ENCODE measurements around the gene KCNC4.

KCNC4 gene

DNA sequence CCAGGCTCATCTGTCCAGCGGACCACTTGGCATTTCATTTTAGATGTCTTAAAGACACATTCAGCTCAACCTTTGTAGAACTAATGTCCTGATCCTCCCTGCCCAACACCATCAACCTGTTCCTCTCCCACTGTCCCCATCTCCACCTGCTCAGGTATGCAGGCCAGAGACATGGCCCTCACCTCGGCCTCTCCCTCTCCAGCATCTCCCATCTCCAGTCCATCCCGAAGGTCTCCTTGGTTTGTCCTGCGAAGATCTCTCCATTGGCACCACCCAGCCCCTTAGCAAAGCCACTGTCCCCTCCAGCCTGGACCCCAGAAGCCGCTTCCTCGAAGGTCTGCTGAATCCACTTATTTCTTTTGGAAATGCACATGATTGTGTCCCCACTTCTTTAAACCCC, 20.9 kb upstream of the KCNC4 start:
- DNase-seq: no peak

DNA sequence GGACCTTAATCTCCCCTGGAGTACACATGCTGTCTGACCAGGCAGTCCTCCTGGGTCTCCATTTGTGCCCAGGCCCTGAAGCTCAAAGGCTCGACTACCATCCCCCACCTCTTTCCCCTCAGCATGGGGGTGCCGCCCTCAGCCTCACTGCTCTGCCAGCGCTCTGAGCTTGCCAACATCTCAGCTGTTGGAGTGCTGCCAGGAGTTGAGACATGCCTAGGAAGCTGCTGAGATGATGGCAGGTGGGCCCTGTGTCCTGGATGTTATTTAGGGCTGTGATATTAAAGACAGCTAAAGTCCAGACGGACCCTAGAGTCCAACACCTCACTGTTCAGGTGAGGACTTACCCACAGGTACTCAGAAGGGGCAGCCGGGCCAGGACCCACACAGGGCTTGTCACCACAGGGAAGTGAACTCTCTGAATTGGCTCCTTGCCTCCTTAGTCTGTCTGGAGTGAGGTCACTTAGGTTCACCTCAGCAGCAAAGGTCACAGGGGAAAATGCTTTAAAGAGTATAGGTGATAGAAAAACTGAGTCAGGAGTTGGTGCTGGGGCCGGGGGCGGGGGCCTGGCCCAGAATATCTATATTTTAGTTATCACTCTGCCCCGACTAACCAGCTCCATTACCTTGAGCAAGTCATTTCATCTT, 19.7 kb upstream of the KCNC4 start:
- DNase-seq: no peak

DNA sequence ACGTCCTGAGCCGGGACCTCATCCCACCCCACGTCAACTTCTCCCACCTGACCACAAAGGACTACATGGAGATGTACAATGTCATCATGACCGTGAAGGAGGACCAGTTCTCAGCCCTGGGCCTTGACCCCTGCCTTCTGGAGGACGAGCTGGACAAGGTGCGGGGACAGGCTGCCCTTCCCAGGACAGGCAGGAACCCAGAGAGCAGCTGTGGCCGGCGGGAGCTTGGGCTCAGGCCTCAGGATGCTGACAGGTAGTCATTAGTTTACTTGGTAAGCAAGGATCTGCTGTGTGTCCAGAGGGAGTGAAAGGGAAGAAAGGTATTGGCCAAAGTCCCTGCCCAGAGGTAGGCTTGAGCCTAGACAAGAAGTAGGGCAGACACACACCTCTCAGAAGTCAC, 17.6 kb upstream of the KCNC4 start:
- DNase-seq: no peak

DNA sequence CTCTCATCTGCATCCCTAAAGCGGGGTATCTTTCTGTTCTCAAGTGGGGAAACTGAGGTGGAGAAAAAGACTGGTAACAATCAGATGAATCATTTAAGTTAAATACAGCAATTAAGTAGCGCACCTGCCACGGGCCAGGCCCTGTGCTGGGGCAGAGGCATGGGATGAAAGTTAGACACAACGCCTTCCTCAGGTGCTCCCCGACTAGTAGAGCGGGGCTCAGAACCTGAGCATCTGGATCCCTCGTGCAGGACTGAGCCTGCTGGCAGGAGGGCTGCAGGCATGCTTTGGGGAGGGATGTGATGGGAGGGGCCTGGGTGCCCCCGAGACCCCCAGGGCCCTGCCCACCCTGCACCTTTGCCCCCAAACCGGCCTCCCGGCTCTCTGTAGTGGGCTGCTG, 14.9 kb upstream of the KCNC4 start:
- no peak for DNase-seq

DNA sequence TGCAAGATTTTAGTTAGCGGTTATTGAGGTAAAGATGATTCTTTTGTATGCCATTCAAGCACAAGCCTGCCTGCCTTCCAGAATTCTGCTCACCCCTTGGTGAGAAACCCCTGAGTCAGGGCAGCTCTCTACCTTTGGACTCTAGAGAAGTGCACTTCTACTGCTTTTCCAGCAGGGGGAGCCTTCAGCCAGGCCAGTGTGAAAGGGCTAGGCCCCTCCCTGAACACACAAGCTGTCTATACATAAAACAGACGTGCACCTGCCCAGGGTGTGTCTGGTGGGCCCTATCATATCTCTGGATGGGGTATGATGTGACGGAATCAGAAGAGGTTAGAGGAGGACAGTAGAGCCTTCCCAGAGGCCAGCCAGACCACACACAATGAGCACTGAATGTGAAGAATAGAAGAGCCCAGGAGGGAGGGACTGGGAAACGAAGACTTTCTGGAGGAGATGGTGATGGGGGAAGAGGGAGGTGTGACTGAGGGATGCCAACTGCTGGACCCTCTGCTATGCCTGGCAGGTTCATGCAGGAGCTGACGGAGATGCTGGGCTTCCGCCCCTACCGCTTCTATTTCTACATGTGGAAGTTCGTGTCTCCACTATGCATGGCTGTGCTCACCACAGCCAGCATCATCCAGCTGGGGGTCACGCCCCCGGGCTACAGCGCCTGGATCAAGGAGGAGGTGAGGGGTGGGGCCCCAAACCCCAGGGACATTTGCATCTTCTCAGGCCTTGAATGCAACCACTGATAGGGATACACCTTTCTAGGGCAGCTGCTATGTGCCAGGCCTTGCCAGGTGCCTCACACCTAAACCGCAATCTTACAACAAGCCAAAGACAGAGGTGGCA, 13.0 kb upstream of the KCNC4 start:
- DNase-seq: peak; percentile 79

DNA sequence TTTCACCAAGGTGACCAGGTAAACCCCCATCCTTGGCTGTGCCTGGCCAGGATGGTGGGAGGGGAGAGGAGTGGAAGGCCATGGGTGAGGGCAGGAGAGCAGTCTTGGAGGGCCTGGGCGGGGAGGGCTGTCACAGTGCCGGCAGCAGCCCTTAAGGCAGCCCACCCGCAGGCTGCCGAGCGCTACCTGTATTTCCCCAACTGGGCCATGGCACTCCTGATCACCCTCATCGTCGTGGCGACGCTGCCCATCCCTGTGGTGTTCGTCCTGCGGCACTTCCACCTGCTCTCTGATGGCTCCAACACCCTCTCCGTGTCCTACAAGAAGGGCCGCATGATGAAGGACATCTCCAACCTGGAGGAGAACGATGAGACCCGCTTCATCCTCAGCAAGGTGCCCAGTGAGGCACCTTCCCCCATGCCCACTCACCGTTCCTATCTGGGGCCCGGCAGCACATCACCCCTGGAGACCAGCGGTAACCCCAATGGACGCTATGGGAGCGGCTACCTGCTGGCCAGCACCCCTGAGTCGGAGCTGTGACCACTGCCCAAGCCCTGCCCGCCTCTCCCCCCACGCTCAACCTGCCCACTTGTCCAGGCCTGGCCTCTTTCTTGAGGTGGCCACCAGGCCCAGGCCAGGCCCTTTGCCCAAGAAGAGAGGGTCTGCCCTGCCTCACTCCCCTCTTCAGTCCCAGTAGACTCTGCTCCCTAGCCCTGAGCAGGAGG, 12.0 kb upstream of the KCNC4 start:
- no peak for DNase-seq

DNA sequence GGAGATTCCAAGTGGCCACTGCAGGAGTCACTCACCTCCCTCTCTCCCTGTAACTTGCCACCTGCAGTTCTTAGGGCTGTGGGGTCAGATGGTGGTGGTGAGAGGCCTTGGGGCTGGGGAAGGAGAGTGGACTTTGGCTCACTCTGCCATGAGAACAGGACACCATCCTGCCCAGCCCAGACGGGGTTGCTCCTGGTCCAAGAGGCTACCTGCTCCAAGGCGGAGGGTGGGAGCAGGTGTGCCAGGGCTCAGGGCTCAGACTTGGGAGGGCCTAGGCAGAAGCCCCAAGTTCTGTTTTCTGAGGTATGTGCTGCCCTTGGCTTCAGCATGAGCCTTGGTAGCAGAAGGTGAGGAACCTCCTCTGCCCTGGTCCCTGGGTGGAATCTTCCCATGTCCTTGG, 11.4 kb upstream of the KCNC4 start:
- DNase-seq: no peak

DNA sequence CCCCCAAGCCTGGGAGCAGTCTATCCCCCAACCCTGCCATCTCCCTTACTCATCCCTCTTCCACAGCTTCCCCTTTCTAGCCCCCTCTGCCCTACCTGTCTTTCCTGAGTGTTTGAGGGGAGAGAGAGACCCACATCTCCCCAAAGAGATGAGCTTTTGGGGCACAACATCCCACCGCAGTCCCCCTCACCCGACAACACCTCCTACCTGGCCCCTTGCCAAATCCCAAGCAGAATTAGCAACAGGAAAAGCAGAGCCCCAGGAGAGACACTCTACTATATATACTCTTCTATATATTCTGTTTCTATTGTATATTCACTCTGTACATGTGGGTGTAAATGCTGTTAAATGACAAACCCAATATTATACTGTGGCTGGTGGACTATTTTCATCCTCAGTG, 9.9 kb upstream of the KCNC4 start:
- no peak for DNase-seq

DNA sequence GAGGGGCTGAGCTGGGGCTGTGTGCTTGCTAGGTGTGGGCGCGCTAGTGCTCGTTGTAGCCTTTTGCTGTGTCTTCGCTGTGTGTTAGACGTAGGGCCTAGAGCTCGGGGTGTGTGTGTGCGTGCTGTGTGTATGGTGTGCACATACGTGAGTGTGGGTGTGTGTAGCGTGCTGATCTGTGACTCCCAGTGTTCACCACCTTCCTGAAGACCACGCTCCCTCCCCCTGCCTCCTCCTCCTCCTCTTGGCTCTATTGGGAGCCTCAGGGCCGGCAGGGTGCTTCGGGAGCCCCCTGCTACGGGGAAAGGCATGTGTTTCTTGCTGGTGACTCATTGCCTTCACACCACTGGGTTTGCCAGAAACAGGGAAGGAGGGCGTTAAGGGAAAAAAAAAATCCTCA, 9.4 kb upstream of the KCNC4 start:
- DNase-seq: no peak

DNA sequence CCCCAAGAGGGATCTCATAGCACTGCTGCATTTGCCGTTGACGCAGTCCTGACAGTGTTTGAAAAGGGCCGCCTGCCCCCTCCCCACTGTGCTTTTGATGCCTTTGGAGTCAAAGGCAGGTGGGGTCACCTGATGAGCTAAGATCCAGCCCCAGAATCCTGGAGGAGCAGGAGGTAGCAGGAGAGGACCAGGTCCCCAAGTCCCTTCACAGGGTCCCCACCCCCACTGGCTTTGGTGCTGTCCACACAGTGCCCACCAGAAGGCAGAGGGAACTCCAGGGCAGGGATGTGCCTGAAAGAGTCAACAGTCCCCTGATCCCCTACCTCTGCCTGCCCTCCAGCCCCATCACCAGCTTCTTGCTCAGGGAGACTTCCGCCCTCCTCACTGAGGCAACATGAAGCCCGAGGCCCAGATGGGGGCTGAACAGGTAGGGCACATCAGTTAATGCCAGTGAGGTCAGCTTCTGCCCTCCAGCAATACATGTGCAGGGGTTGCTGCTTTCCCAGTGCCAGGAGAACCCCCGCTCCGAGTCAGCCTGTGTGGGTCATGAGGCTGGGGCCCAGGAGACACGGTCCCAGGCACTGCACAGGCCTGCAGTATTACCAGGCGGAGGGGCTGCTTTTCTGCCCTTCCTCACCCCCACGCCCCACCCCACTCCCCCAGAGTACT, 8.8 kb upstream of the KCNC4 start:
- DNase-seq: no peak

DNA sequence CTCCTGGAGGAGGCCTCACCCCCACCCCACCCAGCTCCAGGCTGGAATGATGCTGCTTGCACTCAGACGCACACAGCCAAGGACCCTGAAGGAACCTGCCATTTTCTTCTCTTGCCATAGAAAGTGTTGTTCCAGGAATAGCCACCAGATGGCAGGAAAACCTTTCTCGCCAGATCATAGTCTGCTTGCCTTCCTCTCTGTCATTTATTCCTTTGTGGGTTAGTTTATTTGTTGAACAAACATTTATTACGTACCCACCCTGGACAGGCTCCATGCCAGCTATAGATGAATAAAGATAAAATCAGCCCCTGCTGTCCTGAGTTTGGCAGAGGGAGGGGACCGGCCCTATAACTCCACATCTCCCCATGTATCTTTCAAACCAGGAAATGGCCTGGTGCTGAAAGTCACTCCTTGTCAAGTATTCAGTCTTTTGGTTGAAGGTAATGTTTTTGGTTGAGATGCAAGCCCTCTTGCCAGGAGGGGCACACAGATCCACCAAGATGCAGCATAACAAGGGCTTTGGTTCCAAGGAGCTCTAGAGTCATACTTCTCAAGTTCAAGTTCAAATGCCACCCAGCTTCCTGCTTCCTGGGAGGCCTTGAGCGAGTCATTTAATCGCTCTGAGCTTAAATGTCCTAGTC, 7.0 kb upstream of the KCNC4 start:
- DNase-seq: peak; percentile 82

DNA sequence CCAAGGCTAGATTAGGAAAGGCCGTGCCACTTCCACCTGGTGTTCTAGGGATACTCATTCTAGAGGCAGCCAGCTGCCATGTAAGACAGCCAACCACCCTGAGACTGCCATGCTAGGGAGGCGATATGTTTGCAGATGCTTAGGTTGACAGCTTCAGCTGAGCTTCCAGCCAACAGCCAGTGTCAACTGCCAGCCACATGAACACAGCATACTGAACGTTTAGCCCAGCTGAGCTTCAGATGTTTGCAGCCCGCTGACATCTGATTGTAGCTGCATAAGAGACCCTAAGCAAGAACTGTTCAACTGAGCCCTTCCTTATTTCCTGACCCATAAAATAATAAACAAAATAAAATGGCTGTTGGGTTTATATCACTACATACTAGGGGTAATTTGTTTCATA, 5.0 kb upstream of the KCNC4 start:
- DNase-seq: no peak

DNA sequence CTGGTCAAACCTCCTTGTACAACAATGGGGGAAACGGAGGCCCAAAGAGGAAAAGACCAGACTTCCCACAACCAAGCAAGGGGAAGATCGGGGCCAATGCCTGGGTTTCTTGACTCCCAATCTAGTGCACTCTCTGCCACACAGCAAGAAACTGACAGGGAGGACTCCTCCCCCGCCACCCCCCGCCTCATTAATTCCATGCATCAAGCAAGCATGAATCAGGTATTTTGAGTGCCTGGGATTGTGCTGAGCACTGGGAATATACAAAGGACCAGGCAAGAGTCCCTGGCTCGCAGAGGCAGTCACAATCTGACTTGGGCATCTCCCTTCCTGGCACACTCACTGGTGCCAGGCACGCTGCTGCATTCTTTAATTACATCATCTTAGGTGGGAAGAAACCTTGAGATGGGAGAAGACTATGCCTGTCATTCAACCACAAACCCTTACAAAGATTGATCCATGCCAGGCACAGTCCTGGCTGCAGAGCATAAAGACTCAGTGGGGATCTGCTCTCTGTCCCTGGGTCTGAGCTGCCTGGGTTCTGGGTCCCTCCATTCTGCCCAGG, 4.4 kb upstream of the KCNC4 start:
- DNase-seq: no peak

DNA sequence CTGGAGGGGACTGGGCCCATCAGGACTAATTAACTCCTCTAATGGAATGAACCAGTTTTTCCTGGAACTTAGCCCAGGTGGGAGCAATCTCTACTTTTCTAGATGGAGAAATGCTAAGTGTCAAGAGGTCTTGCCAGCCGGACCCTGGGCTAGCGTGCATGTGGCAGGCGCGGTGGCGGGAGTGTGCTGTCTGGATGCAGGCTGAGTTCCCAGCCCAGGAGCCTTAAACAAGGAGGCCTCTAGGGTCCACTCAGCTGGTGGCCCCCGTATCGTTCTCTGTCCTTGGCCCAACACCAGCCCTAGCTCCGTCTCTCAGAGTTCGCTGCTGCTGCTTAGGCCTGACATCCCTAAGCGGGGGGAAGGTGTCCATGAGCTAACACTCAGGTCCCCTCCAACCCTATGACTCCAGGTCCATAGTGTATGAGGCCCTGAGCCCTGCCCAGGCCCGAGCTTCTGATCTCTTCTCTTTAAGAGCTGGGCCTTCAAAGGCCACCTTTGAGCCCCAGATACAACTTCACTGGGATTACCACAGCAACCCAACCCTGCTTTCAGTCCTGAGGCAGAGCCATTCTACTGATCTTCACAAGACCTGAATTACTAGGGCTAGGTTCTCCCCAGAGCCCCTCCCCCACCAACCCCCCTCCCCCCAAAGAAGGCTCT, 3.7 kb upstream of the KCNC4 start:
- DNase-seq: no peak

DNA sequence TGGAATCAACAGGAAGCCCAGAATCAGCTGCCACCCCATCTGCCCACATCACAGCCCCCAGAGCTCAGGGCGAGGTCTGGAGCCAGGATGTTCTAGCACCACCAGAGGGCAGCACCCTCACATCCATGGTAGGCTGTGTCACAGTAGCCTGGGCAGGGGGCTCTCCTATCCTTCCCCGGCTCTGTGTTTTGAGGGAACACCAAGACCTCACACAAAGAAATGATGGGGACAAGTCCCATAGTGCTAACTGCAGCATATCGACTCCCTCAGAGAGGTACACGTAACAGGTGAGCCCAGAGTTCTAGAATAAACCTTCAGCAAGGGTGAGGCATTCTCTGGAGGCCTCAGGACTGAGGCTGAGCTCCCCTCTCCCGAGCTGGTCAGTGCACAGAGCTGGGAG, 2.3 kb upstream of the KCNC4 start:
- DNase-seq: peak; percentile 77

DNA sequence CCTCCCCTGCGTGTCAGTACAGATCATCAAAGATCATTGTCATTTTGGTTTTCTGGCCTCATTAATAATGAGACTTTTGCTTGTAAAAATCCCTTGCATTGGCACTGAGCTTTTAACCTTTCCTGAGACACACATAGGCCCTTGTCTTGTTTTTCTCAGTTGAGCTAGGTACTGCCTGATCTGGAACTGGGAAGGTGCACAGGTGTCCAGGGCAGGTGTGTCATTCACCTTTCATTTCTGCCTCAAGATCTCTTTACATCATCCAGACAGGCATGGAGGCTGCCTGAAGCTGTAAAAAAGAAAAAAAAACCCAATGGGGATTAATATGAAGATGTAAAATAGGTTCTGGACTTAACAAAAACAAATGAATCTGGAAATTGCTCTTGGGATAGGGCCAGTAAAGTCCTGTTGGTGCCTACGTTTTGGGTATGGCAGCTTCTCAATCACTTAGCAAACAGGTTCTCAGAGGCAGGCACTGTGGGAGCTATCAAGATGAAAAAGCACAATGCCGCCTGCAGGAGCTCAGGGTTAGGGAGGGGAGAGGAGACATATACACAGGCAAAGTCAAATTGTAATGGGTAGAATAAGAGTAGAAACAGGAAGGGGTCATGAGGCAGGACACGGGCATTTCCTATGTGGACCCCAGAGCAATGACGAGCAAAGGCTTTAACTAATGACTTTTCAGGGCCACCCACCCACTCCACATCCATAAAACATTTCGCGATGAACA, 1.0 kb upstream of the KCNC4 start:
- no peak for DNase-seq

DNA sequence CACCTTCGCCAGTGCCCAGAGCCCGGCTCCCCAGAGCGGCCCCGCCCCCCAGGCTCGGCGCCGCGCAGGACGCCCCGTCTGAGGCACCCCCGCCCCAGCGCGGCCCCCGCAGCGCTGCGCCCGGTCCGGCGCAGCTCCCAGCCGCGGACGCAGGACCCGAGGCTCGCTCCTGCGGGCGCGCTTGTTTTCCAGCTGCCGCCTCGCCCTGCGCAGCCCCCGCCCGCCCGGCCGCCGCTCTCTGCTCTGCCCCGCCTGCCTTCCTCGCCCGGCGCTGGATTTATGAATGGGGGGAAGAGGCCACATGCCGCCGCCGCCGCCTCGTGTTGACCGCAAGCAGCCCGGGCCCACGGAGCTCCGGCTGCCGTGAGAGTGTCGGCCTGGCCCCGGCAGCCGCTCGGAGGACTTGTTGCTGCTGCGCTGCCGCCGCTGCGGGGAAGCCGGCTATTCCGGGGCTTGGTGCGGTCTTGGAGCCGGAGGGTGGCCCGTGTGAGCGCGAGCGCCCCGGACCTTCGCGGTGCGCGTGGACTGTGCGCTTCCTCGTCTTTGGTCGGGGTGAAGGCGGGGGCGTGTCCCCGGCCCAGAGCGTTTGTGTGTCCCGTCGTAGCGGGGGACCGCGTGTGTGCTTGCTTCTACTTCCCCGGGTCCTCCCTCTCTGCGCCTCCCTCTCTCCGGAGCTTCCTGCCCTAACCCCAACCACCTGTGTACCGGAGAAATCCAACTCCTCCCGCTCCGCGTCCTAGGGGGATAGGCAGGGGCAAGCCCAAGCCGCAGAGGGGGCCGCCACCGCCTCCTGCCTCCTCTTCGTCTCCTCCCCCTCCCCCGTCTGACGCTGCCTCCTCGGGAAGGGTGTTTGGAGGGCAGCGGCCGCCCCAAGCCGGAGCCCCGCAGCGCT, 736 bp downstream of the KCNC4 start:
- peak; percentile 70 for DNase-seq

DNA sequence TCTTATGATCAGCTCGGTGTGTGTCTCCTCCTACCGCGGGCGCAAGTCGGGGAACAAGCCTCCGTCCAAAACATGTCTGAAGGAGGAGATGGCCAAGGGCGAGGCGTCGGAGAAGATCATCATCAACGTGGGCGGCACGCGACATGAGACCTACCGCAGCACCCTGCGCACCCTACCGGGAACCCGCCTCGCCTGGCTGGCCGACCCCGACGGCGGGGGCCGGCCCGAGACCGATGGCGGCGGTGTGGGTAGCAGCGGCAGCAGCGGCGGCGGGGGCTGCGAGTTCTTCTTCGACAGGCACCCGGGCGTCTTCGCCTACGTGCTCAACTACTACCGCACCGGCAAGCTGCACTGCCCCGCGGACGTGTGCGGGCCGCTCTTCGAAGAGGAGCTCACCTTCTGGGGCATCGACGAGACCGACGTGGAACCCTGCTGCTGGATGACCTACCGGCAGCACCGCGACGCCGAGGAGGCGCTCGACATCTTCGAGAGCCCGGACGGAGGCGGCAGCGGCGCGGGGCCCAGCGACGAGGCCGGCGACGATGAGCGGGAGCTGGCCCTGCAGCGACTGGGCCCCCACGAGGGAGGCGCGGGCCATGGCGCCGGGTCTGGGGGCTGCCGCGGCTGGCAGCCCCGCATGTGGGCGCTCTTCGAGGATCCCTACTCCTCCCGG, 1.5 kb downstream of the KCNC4 start:
- DNase-seq: no peak

Data from activated CD4-positive, alpha-beta T cell treated with anti-CD3 and anti-CD28 coated beads, Interleukin-10, Interleukin-2, amounts not matched to agents 100 ng/mL and 50 ng/mL, durations not matched to agents 16 hours and 8 hours (primary cell).